ENCODE data around the gene AP3D1.

- TF ChIP-seq, protein P1, sequence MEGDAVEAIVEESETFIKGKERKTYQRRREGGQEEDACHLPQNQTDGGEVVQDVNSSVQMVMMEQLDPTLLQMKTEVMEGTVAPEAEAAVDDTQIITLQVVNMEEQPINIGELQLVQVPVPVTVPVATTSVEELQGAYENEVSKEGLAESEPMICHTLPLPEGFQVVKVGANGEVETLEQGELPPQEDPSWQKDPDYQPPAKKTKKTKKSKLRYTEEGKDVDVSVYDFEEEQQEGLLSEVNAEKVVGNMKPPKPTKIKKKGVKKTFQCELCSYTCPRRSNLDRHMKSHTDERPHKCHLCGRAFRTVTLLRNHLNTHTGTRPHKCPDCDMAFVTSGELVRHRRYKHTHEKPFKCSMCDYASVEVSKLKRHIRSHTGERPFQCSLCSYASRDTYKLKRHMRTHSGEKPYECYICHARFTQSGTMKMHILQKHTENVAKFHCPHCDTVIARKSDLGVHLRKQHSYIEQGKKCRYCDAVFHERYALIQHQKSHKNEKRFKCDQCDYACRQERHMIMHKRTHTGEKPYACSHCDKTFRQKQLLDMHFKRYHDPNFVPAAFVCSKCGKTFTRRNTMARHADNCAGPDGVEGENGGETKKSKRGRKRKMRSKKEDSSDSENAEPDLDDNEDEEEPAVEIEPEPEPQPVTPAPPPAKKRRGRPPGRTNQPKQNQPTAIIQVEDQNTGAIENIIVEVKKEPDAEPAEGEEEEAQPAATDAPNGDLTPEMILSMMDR (IDR thresholded peaks at IDR 0.05) = no peak
- no peak for TF ChIP-seq POLR2A (IDR thresholded peaks at IDR 0.05)
Observed at GRCh38 chr19:2064395-2064787, 87.0 kb downstream of the AP3D1 start.
